Smooth muscle cell (in vitro differentiated cells): ENCODE results near the gene GAS7. TPM values are rescaled to one million over a fixed set of nuclear protein-coding genes. Genes with fewer than 3 reads are reported as not detected.
"Not testable (repeated sequence)": the region's sequence is repeated elsewhere in the genome, so short reads cannot be mapped to it uniquely, and the experiment has no call there.

ENCODE experiments used
- DNase-seq: peaks from one replicate; lab custom pipeline; 2025; ENCODE audit not compliant: unreplicated experiment; lab: John Stamatoyannopoulos, UW
- H2AFZ ChIP-seq: fragments of 200-600 bp; sonication (generic); 2 replicates; pipeline ENCODE4 v1.6.0; 2016; ENCODE audit warnings: antibody characterized with exemption, low read depth, mild to moderate bottlenecking
- H3F3A ChIP-seq: fragments of 200-600 bp; sonication (generic); 2 replicates; pipeline ENCODE4 v1.6.0; 2017; ENCODE audit warnings: antibody characterized with exemption, low read depth
- H3K27ac ChIP-seq: fragments of 200-600 bp; sonication (generic); 2 replicates; pipeline ENCODE4 v1.5.1; 2016; ENCODE audit warnings: low read depth, mild to moderate bottlenecking
- H3K27me3 ChIP-seq: fragments of 200-600 bp; sonication (generic); 2 replicates; pipeline ENCODE4 v1.6.1; 2016; ENCODE audit warnings: low read depth, mild to moderate bottlenecking
- H3K36me3 ChIP-seq: fragments of 200-600 bp; sonication (generic); 2 replicates; pipeline ENCODE4 v1.5.1; 2016; ENCODE audit warnings: low read depth
- H3K4me1 ChIP-seq: fragments of 200-600 bp; sonication (generic); 2 replicates; pipeline ENCODE4 v1.5.1; 2016; ENCODE audit warnings: low read depth
- H3K4me2 ChIP-seq: fragments of 200-600 bp; sonication (generic); 2 replicates; pipeline ENCODE4 v1.6.0; 2016; ENCODE audit warnings: mild to moderate bottlenecking
- H3K4me3 ChIP-seq: fragments of 200-600 bp; sonication (generic); 2 replicates; pipeline ENCODE4 v1.5.1; 2016; ENCODE audit warnings: mild to moderate bottlenecking
- H3K79me2 ChIP-seq: fragments of 200-600 bp; sonication (generic); 2 replicates; pipeline ENCODE4 v1.6.0; 2016; ENCODE audit warnings: low read depth, mild to moderate bottlenecking
- H3K9ac ChIP-seq: fragments of 200-600 bp; sonication (generic); 2 replicates; pipeline ENCODE4 v1.6.0; 2016; ENCODE audit warnings: low read depth
- H3K9me3 ChIP-seq: fragments of 200-600 bp; sonication (generic); replicated peaks from 2 replicates; pipeline ENCODE4 v1.5.1; 2016; ENCODE audit warnings: low read depth
- H4K20me1 ChIP-seq: fragments of 200-600 bp; sonication (generic); 2 replicates; pipeline ENCODE4 v1.6.0; 2016; ENCODE audit warnings: low read depth
- CTCF ChIP-seq: fragments of 200-600 bp; sonication (generic); IDR thresholded peaks from 2 replicates; pipeline ENCODE4 v1.5.1; 2017; ENCODE audit warnings: borderline replicate concordance, mild to moderate bottlenecking, antibody characterized with exemption; ENCODE audit not compliant: insufficient read depth, poor library complexity, severe bottlenecking
- WGBS: methylation state at CpG from one replicate; pipeline ENCODE4 v1.1.7; 2016; ENCODE audit warnings: low lambda C conversion rate; 5-methylcytosine and 5-hydroxymethylcytosine counted together
- polyA plus RNA-seq: library from polyadenylated mRNA; unstranded; fragments of >200 nt; fragmentation: Nextera tagmentation; extraction: Ambion mirVana; gene quantifications from 2 replicates; pipeline ENCODE4 v1.2.1, GENCODE V29; 2016
- total RNA-seq: library from RNA; depleted of rRNA; stranded (reverse); fragments of >200 nt; gene quantifications from 2 replicates; pipeline ENCODE4 v1.2.3, GENCODE V29; 2014

The GAS7 gene
- total and polyA plus RNA-seq, 2 experiments from 2014 or later: 86.8 to 103 TPM

- Histone ChIP-seq H3K27ac (no peak overlapping the region), H4K20me1 (peaks cover 78% of the 10 kb centered on the region), H3K9ac (no peak overlapping the region), H3K4me3 (no peak overlapping the region), H3K27me3 (no peaks in the 10 kb centered on the region), H3F3A (peaks cover 35% of the 10 kb centered on the region), H3K4me1 (peaks cover 18% of the 10 kb centered on the region), H3K9me3 (no peaks in the 10 kb centered on the region), H2AFZ (no peak overlapping the region), H3K4me2 (no peak overlapping the region), H3K36me3 (no peaks in the 10 kb centered on the region), H3K79me2 (peaks cover 85% of the 10 kb centered on the region)
- 91% methylated on average over 3 of the region's 3 CpGs for WGBS
- TF ChIP-seq CTCF: no peak
- no peak for DNase-seq
Observed at GRCh38 chr17:10103712-10104111, 94.7 kb downstream of the GAS7 start.

- Histone ChIP-seq H3K4me1 (peaks cover 18% of the 10 kb centered on the region), H3K36me3 (no peaks in the 10 kb centered on the region), H3F3A (peaks cover 33% of the 10 kb centered on the region), H3K4me2 (peak overlapping the region; percentile 33), H3K9ac (no peak overlapping the region), H3K27me3 (no peaks in the 10 kb centered on the region), H3K9me3 (no peaks in the 10 kb centered on the region), H4K20me1 (peaks cover 77% of the 10 kb centered on the region), H2AFZ (no peak overlapping the region), H3K27ac (peak overlapping the region; percentile 72), H3K79me2 (peaks cover 82% of the 10 kb centered on the region), H3K4me3 (no peak overlapping the region)
- WGBS: 78% methylated on average over 8 of the region's 8 CpGs
- TF ChIP-seq CTCF: no peak
- DNase-seq: no peak
Observed at GRCh38 chr17:10102817-10103216, 95.6 kb downstream of the GAS7 start.

GRCh38 chr17:10099051-10099571 lies 99.3 kb downstream of the GAS7 start:
- no peaks in the 10 kb centered on the region for H3K9me3 ChIP-seq
- no peaks in the 10 kb centered on the region for H3K27me3 ChIP-seq
- H3F3A ChIP-seq: peaks cover 42% of the 10 kb centered on the region
- peaks cover 5% of the 10 kb centered on the region for H3K4me1 ChIP-seq
- H4K20me1 ChIP-seq: peaks cover 82% of the 10 kb centered on the region
- H3K27ac ChIP-seq: peak overlapping the region; percentile 72
- no peak overlapping the region for H3K4me3 ChIP-seq
- H3K36me3 ChIP-seq: no peaks in the 10 kb centered on the region
- H3K9ac ChIP-seq: no peak overlapping the region
- no peak for DNase-seq
- H3K4me2 ChIP-seq: peak overlapping the region; percentile 69
- TF ChIP-seq CTCF: no peak
- peaks cover 78% of the 10 kb centered on the region for H3K79me2 ChIP-seq
- 14% methylated on average over 8 of the region's 8 CpGs for WGBS
- no peak overlapping the region for H2AFZ ChIP-seq

GRCh38 chr17:10096596-10096995 lies 101.8 kb downstream of the GAS7 start:
- no peaks in the 10 kb centered on the region for H3K9me3 ChIP-seq
- H2AFZ ChIP-seq: no peak overlapping the region
- H3K4me1 ChIP-seq: no peaks in the 10 kb centered on the region
- H3K27me3 ChIP-seq: no peaks in the 10 kb centered on the region
- 91% methylated on average over 8 of the region's 8 CpGs for WGBS
- DNase-seq: no peak
- H4K20me1 ChIP-seq: peaks cover 91% of the 10 kb centered on the region
- H3K9ac ChIP-seq: no peak overlapping the region
- no peak for TF ChIP-seq CTCF
- H3K27ac ChIP-seq: peak overlapping the region; percentile 54
- H3K36me3 ChIP-seq: no peaks in the 10 kb centered on the region
- H3K4me2 ChIP-seq: peak overlapping the region; percentile 8
- peaks cover 75% of the 10 kb centered on the region for H3K79me2 ChIP-seq
- peaks cover 49% of the 10 kb centered on the region for H3F3A ChIP-seq
- H3K4me3 ChIP-seq: no peak overlapping the region

GRCh38 chr17:10095295-10095694 lies 103.1 kb downstream of the GAS7 start:
- H3K27me3 ChIP-seq, H3K9ac ChIP-seq, H2AFZ ChIP-seq, H3K4me2 ChIP-seq, DNase-seq, H3K36me3 ChIP-seq, H3K9me3 ChIP-seq, H3K4me1 ChIP-seq, H3K4me3 ChIP-seq: not testable (repeated sequence)
- Histone ChIP-seq H3F3A (peaks cover 40% of the 10 kb centered on the region), H3K27ac (peak overlapping the region; percentile 54), H3K79me2 (peaks cover 72% of the 10 kb centered on the region), H4K20me1 (peaks cover 96% of the 10 kb centered on the region)
- WGBS: 10% methylated on average over 8 of the region's 8 CpGs
